LHCN-M2 (cell line): ENCODE measurements around the gene INAFM2. TPM values are rescaled to one million over a fixed set of nuclear protein-coding genes. Genes with fewer than 3 reads are reported as not detected.

Experiments
- DNase-seq: peaks from one replicate; pipeline ENCODE4 v3.0.0-alpha.2; 2012; ENCODE audit warnings: low read depth
- total RNA-seq: library from RNA; depleted of rRNA; stranded (reverse); fragments of >200 nt; gene quantifications from 2 replicates; pipeline ENCODE4 v1.2.3, GENCODE V29; 2014

INAFM2 gene
- total RNA-seq, 1 experiment from 2014 or later: 16.4 TPM

DNA sequence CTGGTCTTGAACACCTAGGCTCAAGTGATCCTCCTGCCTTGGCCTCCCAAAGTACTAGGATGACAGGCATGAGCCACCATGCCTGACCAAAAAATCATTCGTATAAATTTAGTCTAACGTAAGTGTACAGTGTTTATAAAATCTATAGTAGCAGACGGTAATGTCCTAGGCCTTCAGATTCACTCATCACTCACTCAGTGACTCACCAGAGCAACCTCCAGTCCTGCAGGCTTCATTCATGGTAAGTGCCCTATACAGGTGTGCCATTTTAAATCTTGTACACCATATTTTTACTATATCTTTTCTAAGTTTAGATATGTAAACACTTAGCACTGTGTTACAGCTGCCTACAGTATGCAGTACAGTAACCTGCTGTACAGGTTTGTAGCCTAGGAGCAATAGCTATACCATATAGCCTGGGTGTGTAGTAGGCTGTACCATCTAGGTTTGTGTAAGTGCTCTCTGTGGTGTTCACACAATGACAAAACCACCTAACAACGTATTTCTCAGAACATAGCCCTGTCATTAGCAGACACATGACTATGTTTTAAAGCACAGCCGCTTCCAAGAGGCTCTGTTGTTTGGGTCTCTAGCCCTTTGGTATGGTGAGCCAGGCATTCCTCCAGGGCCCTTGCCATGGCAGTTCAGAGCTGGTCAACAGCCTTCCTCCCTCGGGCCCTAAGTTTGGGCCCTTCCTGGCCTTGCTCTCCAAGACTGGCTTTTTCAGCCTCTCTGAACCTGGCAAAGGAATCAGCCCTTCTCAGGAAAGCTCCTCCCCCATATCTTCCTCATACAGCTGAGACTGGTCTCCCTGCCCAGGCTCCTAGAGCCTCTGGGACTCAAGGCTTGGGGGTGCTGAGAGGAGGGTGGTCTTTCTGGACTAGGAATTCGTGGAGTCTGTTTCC lies 19.2 kb downstream of the INAFM2 start:
- no peak for DNase-seq

DNA sequence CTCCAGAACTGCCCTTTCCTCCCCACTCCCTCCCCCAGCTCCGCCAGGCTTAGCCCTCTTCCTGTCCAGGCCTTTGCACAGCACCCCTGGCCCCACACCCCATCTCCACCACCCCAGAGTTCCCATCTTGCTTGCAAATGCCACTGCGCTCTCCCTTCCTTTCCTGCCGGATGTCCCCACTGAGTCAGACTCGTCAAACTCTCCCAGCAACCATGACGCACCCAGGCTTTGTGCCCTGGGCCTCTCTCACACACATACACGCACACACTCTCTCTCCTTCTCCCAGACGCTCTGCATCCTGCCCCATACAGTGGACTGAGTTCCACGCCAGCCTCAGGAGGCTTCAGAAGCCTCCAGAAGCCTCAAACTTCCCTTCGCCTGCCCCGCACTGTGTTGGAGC lies 20.0 kb downstream of the INAFM2 start:
- DNase-seq: peak; percentile 74

DNA sequence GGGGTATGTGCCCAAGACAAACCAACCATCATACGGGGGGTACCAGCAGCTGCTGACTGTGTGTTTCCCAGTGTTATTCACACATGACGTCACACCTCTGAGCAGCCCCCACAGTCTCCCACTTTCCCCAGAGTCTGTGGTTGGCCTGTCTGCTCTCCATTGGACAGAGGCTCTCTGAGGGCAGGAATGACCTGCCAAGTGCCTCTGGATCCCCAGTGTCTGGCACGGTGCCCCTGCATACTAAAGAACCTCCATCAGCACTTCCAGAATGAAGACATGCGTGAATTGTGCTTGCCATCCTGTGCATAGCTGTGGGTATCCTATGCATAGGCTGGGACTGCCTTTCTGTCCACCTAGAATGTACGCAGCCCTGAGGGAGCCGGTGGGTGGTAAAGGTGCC lies 20.7 kb downstream of the INAFM2 start:
- no peak for DNase-seq

DNA sequence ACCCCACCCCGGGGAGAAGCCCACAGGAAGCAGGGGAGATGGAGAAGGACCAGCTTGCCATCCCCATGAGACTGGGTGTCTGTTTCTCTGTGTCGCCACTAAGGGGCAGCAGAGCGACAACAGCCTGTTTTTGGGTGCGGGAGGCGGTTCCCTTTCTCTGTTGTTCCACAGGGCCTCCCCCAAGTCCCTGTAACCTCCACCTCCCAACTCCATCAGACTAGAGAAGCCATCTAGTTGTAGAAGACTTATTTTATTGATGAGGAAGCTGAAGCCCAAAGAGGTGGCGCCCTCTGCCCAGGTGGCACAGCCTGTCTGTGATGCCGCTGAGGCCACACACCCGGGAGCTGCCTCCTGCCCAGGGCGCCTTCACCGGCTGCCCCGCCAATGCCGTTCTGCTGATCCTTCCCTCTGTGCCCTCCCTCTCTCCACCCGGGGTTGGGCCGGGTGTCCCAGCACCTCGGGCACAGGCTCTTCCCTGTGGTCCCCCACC lies 21.2 kb downstream of the INAFM2 start:
- DNase-seq: peak; percentile 61

DNA sequence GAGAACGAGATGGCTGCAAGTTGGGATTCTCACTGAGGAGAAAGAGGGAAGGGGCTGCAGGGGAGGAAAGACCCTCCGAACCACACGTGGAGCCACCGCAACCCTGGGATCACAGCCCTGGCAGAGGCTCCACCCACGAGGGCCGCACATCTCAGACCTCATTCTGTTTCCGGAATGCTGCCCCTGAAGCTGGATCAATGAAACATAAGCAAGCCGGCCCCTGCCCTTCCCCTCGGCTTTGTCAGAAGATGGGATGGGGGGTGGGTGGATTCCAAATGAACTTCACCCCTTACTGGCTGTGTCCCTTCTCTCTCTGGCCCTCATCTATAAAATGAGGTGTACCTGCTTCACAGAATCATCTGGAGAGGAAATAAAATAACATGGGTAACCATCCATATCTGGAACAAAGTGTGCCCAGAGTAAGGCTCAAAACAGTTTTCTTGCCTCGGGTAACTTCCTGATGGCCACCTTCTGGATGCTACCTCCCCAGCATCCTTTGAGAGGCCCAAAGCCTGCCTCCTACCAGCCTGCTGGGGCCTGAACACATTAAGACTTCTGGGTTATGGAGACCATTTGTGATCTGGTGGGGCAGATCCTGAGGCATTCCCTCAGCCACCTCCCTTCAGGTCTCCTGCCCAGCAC lies 21.9 kb downstream of the INAFM2 start:
- DNase-seq: no peak

DNA sequence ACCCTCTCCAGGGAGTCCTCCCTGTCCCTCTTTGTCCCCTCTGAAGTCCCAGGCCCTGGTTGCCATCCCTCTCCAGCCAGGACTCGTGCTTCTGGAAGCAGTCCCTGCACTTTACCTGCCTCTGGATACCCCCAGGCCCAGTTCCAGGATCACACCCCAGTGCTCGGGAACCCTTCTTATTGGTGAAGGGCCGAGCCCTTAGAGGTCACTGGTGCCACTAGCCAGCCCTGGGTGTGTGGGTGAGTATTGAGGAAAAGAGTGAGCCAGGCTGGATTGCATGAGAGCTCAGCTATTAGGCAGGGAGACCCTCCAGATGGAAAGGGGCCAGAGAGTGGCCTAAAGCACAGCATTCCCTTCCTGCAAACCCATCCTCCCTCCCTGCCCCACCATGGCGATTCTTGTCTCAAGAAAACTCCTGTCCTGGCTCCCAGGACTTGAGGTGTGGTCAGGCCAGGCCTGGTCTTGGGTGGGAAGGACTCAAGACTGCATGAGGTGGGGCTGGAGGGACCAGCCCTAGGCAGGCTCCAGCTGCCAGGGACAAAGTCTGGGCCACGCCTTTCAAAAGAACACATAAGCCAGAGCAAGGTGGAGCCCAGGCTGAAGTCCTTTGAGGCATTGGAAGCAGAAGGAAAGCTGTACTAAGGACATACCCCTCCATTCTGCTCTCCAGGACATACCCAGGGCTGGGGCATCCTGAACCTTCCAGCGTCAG lies 22.5 kb downstream of the INAFM2 start:
- DNase-seq: no peak

DNA sequence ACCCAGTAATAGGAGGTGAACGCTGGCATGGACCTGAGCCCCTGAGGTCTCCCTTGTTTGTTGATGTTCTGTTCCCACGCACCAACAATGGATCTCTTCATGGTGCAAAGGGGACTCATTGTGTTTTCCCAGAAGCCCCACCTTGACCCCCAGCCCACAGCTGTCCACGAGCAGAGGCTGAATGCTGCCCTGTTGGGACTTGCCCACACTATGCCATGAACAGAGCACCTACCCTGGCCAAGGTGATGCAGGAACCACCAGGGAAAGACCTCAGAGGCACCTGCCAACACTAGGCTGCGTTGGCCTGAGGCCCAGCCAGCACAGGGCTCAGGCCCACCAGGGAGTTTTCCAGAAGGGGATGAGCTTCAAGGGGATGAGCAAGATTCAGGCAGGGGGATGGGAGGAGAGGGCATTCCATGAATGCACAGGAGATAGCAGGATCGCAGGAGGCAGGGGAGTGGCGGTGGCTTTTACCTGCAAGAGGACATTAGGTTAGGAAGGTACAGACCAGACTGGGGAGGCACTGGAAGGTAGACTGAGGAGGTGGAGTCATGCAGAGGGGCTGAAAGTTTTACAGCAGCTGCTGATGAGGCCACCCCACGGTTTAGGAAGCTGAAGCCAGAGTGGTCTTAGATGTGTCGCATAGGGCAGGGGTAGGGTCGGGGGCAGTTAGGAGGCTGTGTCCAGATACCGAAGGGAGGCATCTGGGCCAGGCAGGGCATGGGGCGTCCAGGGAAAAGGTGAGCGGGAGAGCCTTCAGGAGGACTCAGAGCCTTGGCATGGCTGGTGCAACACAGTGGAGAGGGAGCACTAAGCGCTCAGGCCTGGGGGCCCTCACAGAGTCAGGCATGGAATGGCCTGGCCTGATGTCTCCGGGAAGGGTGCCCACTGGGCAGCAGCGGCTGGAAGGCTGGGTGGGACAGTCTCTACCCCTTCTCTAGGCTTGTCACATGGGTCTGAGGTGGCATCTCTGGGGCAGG lies 23.4 kb downstream of the INAFM2 start:
- DNase-seq: no peak

DNA sequence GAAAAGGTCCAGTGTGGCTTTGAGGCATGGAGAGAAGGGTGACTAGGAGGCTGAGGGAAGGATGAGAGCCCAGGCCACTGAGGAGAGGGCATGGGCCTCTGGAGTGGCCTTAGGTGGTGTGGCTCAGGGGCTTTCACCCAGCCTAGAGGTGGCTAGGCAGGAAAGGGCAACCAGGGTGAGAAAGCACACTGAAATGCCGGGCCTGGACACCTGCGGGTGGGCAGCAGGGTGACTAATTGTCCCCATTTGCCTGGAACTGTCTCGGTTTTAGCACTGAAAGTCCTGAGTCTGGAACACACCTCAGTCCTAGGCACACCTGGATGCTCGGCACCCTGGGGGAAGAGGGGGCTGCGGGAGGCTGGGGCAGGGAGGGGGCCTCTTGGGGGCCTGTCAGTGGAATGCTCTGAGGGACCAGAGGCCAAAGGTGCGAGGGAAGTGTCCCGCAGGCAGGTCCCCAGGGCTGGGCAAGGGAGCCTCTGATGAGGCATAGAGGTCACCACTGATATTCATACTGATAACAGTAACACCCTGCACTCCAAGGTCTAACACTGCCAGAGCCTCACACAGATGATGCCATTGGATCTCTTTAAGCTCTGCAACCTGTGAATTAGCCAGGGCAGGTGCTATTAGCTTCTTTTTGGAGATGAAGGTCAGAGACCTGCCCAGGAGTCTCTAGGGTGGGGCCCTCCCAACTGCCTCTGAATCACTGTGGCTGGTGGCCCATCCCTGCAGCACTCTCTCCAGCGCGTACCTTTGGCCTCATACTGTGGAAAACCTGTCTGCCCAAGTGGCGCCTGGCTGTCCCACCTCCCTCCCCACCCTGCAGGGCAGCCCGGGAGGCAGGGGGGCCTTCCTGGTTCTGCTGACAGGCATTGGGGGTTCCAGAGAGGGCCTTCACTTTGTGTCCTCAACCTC lies 24.3 kb downstream of the INAFM2 start:
- no peak for DNase-seq

DNA sequence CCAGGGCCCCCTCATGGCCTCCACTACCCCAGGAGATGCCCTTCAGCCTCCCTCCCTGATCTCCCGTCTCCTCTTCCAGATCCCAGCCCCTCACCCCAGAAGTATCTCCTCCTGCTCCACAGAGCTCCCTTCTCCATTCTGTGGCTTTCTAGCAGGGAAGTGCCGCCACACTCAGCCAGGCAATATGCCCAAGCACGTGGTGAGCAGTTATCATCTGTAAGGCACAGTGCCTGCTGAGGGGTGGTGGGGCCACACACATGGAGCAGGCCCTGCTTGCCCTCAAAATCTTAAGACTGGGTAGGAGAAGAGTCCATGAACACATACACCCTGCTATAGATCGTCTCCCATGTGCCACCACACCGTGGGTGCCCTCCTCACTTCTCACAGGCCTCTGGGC lies 25.0 kb downstream of the INAFM2 start:
- no peak for DNase-seq

DNA sequence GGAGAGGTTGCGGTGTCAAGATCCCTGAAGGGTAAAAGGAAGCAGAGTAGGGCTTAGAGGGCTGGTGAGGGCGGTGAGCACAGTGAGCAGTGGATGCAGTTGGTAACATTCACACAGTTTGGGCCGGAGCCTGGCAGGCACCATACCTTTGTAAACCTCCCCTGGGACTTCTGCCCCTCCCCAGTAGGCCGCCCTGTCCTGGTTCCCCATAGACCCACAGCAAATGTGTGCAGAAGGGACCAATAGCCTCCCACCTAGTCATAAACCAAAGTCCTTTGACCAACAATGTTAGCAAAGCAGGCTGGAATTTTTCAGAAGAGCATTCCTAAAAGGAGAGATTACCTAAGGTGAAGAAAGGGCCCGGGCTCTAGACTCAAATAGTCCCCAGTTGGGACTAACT lies 25.7 kb downstream of the INAFM2 start:
- DNase-seq: no peak

DNA sequence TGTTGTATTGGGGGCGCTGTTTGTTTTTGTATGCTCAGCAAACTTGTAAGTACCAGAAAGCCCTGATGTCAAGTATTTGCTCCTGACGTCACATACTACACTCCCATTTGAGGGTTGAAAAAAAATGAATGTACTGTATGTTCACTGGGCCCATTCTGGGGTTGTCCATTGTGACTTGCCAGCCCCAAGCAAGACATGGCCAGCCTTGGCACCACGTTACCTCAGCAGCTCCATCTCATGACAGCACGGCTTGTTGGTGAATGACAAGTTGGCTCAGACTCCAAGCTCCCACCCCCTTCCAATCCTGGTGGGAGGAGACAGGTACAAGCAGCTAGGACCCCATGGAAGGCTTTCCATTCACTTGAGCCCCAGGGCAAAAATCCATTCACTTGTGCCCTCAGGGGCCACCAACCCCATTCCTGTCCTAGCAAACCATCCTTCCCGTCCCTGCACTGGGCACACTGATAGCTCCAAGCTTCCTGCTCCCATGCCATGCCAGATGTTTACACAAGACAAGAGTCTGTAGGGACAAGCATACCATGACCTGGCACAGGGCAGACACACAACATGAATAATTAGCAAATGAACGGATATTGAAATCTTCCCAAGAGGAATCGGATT lies 28.9 kb downstream of the INAFM2 start:
- no peak for DNase-seq

DNA sequence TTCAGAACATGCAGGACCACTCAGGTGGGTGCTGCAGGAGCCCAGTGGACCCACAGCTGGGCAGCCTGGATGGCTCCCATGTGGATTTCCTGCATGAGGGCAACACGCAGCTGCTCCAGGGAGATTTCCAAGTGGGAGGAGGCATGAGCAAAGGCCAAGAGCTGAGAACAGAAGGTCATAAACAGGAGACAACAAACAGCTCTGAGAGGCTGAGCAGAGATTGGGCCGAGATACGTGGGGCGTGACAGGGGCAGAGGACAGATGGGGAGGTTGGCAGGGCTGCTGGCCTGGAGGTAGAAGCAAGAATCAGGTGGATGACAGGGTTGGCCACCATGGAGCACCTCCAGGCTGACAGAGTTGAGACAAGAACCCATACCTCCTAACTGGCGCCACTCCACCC lies 30.2 kb downstream of the INAFM2 start:
- DNase-seq: no peak

DNA sequence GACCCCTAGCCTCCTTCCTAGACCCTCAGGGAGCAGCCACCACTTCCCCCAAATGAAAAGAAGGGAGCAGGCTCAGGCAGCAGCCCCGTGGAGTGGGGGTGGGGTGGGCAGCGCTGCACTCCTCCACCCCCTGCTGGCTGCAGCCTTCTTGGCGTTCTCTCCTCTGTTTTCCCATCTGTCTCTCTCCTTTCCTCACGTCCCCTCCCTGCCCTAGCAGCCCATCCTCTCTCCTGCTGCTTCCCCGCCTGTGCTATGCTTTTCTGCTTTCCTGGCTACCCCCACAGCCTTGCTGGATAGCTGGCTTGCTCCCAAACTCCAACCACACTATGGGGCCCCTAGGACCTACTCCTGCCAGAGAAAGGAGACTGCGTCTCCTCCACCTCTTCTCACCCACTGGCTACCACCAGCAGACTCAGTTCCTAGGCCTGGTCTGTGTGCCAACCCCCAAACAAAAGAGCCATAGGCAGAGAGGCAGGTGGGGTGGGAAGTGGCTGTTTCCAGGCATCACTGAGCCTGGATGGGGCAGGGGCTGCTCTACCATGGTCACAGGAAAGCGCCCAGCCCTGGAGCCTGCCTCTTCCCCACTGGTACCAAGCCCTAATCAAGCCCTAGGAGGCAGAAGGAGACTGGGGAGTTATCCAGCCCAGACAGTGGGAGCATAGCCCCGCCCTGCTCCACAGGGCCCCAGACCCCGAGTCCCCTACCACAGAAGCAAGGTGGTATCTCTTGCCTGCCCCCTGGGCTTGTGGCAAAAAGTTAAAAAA lies 31.1 kb downstream of the INAFM2 start:
- peak; percentile 37 for DNase-seq

DNA sequence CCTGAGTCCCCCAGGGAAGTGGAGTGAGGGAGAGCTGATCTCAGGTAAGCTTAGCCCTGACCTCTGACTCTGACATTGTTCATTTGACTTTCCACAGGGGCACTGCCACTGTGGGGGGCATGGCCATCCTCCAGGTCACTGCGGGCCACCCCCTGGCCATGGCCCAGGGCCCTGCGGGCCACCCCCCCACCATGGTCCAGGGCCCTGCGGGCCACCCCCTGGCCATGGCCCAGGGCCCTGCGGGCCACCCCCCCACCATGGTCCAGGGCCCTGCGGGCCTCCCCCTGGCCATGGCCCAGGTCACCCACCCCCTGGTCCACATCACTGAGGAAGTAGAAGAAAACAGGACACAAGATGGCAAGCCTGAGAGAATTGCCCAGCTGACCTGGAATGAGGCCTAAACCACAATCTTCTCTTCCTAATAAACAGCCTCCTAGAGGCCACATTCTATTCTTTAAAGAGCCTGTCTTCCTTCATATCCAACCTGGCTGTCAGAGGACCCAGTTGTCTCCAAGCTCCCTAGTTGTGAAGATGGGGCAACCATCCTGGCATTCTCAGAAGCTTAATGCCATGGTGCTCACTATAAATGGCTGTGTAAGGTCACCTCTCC lies 32.6 kb downstream of the INAFM2 start:
- no peak for DNase-seq

DNA sequence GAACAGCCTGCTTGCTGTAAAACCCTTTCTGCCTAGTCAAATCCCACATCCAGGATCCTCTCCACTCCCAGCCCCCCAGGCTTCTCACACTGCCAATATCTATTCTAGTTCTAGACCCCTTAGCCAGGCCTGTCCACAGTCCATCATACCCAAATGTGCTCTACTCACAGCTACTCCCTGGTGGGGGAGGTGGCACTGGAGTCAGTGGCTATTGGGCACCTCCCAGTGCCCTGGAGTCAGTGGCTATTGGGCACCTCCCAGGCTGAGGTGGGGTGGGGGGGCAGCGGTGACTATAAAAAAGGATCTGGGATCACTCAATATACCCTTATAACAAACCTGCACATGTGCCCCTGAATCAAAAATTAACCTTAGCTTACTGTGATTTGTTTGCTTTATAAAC lies 33.8 kb downstream of the INAFM2 start:
- DNase-seq: no peak

DNA sequence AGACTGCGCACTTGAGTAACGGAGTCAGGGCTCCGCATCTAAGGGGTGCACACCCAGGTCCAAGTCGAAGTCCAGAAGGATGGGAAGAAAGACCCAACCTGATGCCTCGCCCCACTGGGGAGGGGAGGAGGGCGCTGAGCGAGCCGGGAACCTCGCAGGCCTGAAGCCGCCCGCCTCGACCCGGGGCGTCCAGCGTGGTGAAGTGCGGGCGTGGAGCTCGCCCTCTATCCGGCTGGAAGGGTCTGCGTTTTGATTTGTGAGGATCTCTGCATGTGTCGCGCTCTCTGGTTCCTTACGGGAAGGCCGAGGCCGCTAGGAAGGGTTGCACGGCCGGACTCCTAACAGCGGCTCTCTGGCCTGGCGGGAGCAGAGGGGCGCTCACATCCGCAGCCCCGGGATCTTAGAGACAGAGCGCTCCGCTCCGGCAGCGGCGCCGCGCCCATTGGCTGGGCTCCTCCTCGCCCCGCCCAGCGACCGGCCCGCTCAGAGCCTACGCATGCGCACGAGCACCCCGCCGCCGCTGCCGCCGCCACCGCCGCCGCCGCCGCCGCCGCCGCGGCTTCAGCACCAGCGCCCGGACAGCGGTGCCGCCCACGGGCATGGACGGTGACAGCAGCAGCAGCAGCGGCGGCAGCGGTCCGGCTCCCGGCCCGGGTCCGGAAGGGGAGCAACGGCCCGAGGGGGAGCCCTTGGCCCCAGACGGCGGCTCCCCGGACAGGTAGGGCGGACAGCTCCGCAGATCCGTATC lies 34.4 kb downstream of the INAFM2 start, which contains the start of gene DISP2:
DISP2 (plus strand) TSS at position 497 of the 748 bp plus-strand sequence; CDS start at position 600, 103 bp downstream.
- peak; percentile 54 for DNase-seq
